HG03354 (cell line): ENCODE measurements around the gene RRP15.
A peak's percentile ranks its signal among the peaks of the same experiment; 100 is the strongest.

Experiments
- ATAC-seq: cut with Tn5 transposase; IDR thresholded peaks from one replicate; pipeline ENCODE4 v1.9.1; 2021; ENCODE audit warnings: mild to moderate bottlenecking; ENCODE audit not compliant: unreplicated experiment, poor library complexity, severe bottlenecking

The RRP15 gene

GRCh38 chr1:218330043-218330623 lies 45.0 kb downstream of the RRP15 start:
- ATAC-seq = peak; percentile 84

- no peak for ATAC-seq
Observed at GRCh38 chr1:218332416-218332815, 47.3 kb downstream of the RRP15 start.

GRCh38 chr1:218336328-218336727 lies 51.2 kb downstream of the RRP15 start:
- no peak for ATAC-seq

- ATAC-seq = peak; percentile 80
Observed at GRCh38 chr1:218339267-218339831, 54.3 kb downstream of the RRP15 start.

GRCh38 chr1:218341325-218341724 lies 56.2 kb downstream of the RRP15 start:
- ATAC-seq = no peak

GRCh38 chr1:218342091-218342490 lies 57.0 kb downstream of the RRP15 start:
- ATAC-seq = no peak

- peak; percentile 62 for ATAC-seq
Observed at GRCh38 chr1:218344814-218345672, 60.0 kb downstream of the RRP15 start, which contains the start of gene TGFB2. Gene TGFB2, plus strand, starts transcription at chr1:218345336. Its CDS starts 1,366 bp downstream, at chr1:218346702.

GRCh38 chr1:218345673-218346390 lies 60.7 kb downstream of the RRP15 start:
- peak; percentile 70 for ATAC-seq

- ATAC-seq = no peak
Observed at GRCh38 chr1:218346391-218347204, 61.5 kb downstream of the RRP15 start.

- ATAC-seq = no peak
Observed at GRCh38 chr1:218347336-218347722, 62.2 kb downstream of the RRP15 start.

GRCh38 chr1:218347723-218348627 lies 62.9 kb downstream of the RRP15 start:
- ATAC-seq = no peak

- ATAC-seq = no peak
Observed at GRCh38 chr1:218348628-218349071, 63.6 kb downstream of the RRP15 start.

- no peak for ATAC-seq
Observed at GRCh38 chr1:218349348-218350034, 64.4 kb downstream of the RRP15 start.

GRCh38 chr1:218350035-218350525 lies 65.0 kb downstream of the RRP15 start:
- ATAC-seq = no peak

- no peak for ATAC-seq
Observed at GRCh38 chr1:218350801-218351266, 65.7 kb downstream of the RRP15 start.

- ATAC-seq = peak; percentile 82
Observed at GRCh38 chr1:218351391-218352074, 66.4 kb downstream of the RRP15 start.

- no peak for ATAC-seq
Observed at GRCh38 chr1:218352075-218352438, 67.0 kb downstream of the RRP15 start.
